GM21381 (cell line): ENCODE data around the gene DUSP28.
"Not testable (repeated sequence)": the region's sequence is repeated elsewhere in the genome, so short reads cannot be mapped to it uniquely, and the experiment has no call there.

ENCODE experiments used
- ATAC-seq: cut with Tn5 transposase; IDR thresholded peaks from one replicate; pipeline ENCODE4 v1.9.1; 2021; ENCODE audit warnings: mild to moderate bottlenecking, moderate library complexity; ENCODE audit not compliant: unreplicated experiment

DUSP28 gene

DNA sequence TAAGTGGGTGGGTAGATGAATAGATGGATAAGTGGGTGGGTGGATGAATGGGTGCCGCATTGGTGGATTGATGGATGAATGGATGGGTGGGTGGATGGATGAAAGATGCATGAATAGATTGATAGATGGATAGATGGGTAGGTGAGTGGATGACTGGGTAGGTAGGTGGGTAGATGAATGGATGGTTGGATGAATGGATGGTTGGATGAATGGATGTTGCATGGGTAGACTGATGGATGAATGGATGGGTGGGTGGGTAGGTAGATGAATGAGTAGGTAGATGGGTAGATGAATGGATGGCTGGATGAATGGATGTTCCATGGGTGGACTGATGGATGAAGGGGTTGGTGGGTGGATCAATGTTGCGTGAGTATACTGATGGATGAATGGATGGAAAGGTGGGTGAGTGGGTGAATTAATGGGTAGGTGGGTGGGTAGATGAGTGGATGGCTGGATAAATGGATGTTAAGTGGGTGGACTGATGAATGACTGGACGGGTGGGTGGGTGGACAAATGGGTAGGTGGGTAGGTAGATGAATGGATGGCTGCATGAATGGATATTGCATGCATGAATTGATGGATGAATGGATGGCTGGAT lies 32.9 kb upstream of the DUSP28 start:
- ATAC-seq, result no peak

GRCh38 chr2:240528406-240529040 lies 31.6 kb upstream of the DUSP28 start:
- no peak for ATAC-seq

- no peak for ATAC-seq
Measured at GRCh38 chr2:240529344-240529999, 30.7 kb upstream of the DUSP28 start.

DNA sequence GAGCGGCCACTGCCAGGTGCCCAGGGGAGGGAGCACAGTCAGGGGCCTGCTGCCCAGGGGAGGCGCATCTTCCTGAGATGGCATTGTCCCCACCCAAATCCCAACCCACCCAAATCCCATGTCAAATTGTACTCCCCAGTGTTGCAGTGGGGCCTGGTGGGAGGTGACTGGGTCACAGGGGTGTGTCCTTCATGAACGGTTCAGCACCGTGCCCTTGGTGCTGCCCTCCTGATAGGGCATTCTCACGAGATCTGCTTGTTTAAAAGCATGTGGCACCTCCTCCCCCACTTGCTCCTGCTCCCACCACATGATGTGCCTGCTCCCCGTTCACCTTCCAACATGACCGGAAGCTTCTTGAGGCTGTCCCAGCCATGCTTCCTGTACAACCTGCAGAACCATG lies 30.0 kb upstream of the DUSP28 start:
- no peak for ATAC-seq

- ATAC-seq, result no peak
Measured at GRCh38 chr2:240531038-240531437, 29.1 kb upstream of the DUSP28 start.

DNA sequence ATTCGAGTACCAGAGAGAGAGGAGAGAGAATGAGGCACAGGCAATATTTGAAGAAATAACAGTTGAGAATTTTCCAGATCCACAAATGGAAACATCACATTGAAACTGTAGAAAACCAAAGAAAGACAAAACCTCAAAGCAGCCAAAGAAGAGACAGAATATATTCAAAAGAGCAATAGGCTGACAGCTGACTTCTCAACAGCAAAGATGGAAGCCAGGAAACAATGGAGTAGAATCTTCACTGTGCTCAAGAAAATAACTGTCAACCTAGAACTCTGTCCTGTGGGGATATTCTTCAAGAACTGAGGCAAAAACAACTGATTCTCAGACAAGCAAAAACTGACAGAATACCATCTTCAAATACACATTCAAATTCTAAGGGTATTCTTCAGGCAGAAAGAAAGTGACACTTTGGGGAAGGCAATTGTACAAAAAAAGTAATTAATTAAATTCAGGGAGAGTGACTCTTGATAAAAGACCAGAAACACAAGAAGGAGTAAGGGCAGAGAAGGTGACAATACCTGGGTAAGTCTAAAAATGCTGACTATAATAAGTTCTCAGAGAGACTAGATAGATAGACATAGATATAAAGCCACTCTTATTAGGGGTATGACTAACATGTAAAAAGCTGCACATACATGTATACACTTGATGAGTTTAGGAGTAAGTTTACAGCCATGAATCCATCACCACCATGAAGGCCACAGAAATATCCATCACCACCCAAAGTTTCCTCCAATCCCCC lies 28.0 kb upstream of the DUSP28 start:
- no peak for ATAC-seq

GRCh38 chr2:240538031-240538780 lies 22.0 kb upstream of the DUSP28 start:
- no peak for ATAC-seq

DNA sequence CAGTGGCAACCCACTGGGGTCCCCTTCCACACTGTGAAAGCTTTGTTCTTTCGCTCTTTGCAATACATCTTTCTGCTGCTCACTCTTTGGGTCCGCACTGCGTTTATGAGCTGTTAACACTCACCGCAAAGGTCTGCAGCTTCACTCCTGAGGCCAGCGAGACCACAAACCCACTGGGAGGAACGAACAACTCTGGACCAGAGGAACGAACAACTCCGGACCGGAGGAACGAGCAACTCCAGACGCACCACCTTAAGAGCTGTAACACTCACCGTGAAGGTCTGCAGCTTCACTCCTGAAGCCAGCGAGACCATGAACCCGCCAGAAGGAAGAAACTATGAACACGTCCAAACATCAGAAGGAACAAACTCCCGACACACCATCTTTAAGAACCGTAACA lies 21.1 kb upstream of the DUSP28 start:
- not testable (repeated sequence) for ATAC-seq

DNA sequence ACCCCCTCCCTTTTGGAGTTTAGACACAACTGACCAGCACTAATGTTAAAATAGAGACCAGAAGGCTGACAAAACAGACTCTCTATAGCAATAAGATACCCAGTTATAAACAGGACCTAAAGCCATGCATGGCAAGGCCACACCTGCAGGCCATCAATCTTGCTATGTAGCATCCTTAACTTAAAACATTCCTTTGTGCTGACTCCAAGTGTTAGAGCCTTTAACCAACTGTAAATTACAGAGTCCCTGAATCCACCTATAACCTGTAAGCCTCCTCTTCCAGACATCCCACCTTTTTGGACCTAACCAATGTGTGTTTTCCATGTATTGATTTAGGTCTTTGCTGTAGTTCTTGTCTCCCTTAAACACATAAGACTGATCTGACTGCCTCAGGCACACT lies 20.3 kb upstream of the DUSP28 start:
- no peak for ATAC-seq

DNA sequence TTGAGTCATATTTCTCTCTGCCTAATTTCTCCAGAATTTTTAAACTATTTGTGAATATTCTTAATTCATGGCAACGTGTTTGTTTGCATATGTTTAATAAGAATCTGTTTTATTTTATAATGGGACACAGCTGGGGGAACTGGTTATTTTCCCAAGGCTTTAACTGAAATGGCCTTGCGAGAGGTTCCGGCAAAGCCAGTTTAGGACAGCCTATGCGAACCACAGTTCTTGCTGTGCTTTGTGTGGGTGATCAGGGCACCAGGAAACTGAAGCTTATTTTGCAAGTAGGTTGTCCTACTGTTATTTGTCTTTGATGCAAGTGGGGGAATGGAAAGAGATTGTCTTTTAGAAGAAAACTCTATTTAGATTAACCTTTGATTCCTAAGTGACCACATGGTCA lies 8.9 kb upstream of the DUSP28 start:
- no peak for ATAC-seq

GRCh38 chr2:240551811-240552210 lies 8.3 kb upstream of the DUSP28 start:
- no peak for ATAC-seq

GRCh38 chr2:240553956-240554480 lies 6.1 kb upstream of the DUSP28 start:
- ATAC-seq, result no peak

GRCh38 chr2:240554767-240555493 lies 5.2 kb upstream of the DUSP28 start:
- ATAC-seq, result no peak

GRCh38 chr2:240555541-240556250 lies 4.5 kb upstream of the DUSP28 start:
- ATAC-seq, result no peak

DNA sequence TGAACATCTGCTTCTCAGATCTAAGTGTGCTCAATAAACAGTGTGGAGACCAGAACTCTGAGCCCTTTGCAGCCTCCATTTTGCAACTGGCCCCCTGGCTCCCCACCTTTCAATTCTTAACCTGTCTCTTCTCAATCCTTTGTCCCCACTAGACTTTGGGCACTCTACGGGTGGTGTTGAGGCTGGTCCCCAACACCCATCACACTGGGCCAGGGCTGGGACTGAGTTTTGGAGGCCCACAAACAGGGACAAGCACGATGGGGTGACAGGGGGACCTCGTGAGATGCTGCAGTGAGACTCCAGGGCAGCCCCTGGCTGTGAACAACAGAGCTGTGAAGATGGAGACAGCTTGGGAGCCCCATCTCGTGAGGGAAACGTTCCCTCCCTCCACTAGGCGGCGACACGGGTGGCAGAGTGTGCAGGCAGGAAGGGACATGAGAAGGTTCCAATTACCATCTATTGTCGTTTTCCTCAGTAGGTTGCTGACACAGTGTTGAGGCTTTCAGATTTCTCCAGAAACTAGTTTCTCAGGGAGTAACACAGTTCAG lies 3.5 kb upstream of the DUSP28 start:
- ATAC-seq, result no peak

DNA sequence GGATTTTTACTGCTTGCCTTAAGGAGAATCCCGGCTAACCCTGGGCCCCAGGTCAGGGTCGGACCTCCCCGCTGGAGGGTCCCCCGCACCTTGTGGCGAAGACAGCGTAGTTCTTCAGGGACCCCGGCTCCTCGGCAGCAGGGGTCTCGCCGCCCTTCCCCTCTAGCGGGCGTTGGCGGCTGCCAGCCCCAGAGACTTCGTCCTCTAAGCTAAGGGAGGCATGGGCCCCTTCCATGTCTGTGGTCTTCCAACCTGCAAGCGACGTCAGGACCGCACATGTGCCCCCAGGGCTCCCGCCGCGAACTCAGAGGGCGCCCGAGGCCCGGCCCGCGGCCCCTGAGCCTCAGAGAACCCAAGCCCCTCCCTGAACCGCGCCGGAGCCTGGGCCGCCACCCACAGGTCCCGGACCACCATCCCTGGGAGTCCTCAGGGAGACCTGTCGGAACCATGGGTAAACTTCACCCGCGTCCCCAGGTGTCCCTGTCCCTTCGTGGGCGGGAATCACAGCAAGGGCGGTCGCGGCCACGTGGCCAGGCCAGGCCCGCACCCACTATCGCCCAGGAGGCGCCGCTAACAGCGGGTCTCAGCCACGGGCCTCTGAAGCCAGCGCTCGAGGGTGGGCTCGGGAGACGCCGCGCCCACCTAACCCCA lies 2.9 kb upstream of the DUSP28 start:
- no peak for ATAC-seq

- ATAC-seq, result no peak
Measured at GRCh38 chr2:240557808-240558207, 2.3 kb upstream of the DUSP28 start, which contains the start of gene ANKMY1. Gene ANKMY1, minus strand, starts transcription at chr2:240557988. Its CDS starts 653 bp downstream, at chr2:240557335.

DNA sequence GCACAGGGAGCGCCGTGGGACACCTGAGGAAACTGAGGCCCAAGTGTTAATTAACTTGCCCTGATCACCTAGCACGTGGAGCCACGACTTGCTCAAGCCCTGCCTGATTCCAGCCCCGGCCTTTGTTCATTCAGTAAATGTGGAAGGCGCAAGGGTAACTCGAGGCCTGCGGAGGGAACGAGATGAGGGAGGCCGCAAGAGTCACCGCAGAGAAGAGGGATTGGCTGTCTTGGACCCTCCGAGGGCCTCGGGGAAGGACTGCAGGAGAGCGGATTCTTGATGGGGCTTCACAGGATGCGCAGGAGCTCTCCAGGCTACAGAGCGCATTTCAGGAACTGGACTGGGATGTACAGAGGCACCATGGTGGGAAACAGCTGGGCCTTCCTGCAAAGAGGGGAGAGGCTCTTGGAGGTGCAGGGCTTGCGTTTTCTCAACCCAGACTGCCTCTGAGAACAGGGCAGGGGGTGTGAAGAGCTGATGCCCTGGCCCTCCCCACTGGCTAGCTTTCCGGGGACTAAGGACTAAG lies 1.9 kb upstream of the DUSP28 start:
- ATAC-seq, result no peak
